IMR-90 (cell line): ENCODE results near the gene COX19.

ENCODE experiments used
- CEBPB ChIP-seq: IDR thresholded peaks from 2 replicates; pipeline ENCODE4 v1.6.1; 2012; ENCODE audit warnings: low read depth, low read length, improper control_type of control experiment
- CTCF ChIP-seq: conservative IDR thresholded peaks from 2 replicates; pipeline ENCODE4 v1.5.1; 2012; ENCODE audit warnings: mild to moderate bottlenecking, low read depth, low read length, improper control_type of control experiment
- FOS ChIP-seq: fragments of 150-350 bp; IDR thresholded peaks from 2 replicates; pipeline ENCODE4 v1.6.1; 2016; ENCODE audit warnings: low read depth, low read length
- POLR2A ChIP-seq: IDR thresholded peaks from 2 replicates; pipeline ENCODE4 v1.6.1; 2012; ENCODE audit warnings: mild to moderate bottlenecking, low read depth, low read length

- TF ChIP-seq CTCF (no peak), CEBPB (no peak), POLR2A (no peak), FOS (no peak)
Observed at GRCh38 chr7:977326-978048, 2.1 kb upstream of the COX19 start.
